NCI-H1694 treated with DMSO at 0.1 percent for 48 hours (cell line): ENCODE data around the gene LPAR1.
"Not testable (repeated sequence)": the region's sequence is repeated elsewhere in the genome, so short reads cannot be mapped to it uniquely, and the experiment has no call there.

Experiments used
- DNase-seq: peaks from one replicate; lab custom pipeline; 2025; lab: John Stamatoyannopoulos, UW

The LPAR1 gene

GRCh38 chr9:110874963-110875674 lies 163.2 kb downstream of the LPAR1 start:
- no peak for DNase-seq

DNA sequence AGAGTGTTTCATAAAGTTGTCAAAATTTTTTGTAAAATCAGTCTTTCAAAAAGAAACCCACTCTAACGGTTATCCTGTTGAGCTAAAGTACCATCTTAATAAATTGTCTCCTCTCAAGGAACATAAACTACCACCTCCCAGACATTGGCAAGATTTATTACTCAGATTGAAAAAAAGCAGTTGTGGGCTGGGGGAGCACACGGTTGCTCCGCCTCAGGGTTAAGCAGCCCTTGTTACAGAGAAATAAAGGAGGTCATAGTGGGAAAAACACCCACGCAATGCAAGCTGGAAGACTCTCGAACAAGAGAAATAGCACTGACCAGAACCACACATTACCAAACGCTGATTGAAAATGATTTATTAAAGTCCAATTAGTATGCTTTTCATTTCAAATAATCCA lies 165.3 kb downstream of the LPAR1 start:
- no peak for DNase-seq

DNA sequence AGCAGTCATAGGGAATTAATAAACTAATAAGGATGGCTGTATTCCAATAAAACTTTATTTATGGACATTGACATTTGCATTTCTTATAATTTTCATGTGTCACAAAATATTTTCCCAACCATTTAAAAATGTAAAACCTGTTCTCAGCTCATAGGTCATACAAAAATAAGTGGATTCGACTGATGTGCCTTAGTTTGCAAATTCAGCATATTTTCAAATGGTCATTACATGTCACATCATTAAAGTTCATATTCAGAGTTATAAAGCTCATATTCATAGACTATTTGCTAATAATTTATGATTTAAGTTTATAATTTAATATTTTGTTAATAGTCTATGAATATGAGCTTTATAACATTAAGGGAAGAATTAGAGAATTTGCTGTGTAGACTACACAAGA lies 166.5 kb downstream of the LPAR1 start:
- no peak for DNase-seq

DNA sequence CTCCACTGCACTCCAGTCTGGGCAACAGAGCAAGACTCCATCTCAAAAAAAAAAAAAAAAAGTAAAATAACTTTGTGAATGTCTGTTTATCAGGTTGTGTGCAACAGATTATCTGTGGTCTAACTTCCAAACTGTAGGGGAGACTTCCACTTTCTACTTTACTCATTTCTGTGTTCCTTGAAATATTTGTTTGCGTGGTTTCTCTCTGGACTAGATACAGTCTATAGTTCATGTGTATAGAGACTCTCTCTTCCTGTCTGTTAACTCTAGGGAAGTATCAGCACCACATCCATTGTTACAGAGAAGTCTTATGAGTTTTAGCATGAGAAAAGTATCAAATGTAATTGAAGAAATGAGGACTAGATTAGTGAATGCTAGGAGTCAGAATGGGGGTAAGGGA lies 168.3 kb downstream of the LPAR1 start:
- DNase-seq, result no peak

GRCh38 chr9:110864011-110864410 lies 174.3 kb downstream of the LPAR1 start:
- no peak for DNase-seq

DNA sequence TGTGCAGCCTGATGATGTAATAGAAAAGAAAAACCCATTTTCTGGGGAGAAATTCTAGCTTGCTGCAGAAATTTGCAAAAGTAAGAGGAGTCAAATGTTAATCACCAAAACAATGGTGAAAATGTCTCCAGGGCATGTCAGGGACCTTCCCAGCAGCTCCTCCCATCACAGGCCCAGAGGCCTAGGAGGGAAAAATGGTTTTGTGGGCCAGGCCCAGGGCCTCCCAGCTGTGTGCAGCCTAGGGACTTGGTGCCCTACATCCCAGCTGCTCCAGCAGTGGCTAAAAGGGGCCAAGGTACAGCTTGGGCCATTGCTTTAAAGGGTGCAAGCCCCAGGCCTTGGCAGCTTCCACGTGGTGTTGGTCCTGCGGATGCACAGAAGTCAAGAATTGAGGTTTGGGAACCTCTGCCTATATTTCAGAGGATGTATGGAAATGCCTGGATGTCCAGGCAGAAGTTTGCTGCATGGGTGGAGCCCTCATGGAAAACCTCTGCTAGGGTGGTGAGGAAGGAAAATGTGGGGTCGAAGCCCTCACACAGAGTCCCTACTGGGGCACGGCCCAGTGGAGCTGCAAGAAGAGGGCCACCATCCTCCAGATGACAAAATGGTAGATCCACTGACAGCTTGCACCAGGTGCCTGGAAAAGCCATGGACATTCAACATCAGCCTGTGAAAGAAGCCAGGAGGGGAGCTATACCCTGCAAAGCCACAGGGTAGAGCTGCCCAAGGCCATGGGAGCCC lies 176.7 kb downstream of the LPAR1 start:
- DNase-seq, result not testable (repeated sequence)

DNA sequence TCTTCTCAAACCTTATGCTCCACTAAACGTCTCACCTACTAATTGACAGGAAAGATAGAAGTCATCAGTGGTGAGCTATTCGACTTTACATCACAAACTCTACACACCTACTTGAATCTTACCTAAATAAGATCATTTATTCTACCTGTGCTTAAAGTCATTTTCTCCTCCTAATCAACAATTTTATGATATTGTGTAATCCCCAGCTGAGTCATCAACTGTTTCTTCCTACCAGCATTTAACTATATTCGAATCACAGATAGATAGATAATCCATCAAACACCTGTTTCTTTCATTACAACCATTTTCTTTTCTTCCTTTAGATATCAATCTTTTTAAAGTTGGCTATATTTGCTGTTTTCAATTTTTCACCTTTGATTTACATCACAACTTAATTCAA lies 181.5 kb downstream of the LPAR1 start:
- DNase-seq, result no peak

DNA sequence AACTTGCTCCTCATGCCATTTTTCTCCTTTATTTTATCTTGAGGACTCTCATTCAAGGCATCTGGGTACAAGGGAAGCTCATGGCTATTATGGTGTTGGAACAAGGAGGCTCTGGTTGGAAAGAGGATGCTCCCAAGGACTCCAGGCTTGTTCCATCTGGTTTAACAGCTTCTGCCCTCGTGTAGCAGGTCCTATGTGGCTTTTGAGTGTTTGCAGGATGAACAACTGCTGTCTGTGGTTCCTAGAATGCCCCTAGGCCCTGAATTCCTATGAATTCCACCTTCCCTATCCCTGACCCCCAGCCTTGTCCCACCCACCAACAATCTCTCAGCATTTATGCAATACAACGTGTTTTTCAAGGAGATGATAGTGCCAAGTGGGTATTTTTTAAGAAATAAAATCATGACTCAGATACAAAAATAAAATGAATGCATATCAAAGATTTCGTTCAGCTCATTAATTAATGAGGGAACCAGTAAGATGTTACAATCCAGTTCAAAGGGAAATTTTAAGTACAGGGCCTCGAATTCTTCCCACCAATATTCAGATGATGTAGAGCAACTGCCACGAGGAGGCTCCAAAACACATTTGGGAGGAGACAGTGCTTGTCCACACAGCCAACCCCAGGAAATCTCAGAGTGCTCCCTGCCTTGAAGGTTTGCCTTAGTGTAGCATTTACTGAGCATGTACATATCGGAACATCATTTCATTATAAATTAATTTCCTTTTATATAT lies 187.7 kb downstream of the LPAR1 start:
- no peak for DNase-seq

- DNase-seq, result no peak
Observed at GRCh38 chr9:110847671-110848070, 190.6 kb downstream of the LPAR1 start.

DNA sequence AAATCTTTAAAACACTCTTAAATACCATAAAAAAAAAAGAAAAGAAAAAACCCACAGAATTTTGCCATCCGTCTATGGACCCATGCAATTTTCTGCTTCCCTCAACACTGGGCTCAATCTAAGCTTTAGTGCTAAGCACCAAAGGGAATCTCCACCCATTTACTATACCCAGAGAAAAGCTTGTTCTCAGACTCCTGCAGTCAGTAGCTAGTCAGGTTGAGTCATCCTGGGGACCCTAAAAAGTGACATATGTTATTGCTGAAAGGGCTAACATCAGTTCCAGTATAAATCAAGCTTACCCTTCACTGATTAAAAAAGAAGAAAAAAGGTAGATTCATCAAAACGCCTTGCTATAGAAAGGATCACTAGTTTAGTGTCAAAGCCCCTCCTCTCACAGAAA lies 192.1 kb downstream of the LPAR1 start:
- no peak for DNase-seq

DNA sequence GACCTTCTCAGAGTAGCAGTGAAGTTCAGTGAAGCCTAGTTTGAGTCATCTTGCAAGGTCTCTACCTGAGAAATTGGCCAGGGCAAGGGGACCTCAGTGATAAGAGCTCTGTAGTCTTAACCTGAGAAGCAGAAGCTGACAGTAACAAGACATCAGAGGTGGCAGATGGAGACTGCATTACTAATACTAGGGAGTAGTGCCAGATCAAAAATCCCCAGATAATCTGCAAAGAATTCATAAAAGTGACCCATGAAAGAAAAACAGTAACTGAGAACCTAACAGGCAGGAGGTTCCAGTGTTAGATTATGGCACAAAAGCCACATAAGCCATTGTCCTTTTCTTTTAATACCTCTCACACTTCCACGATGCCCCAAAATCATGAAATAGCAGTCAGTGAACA lies 194.1 kb downstream of the LPAR1 start:
- DNase-seq, result no peak

GRCh38 chr9:110842986-110843385 lies 195.3 kb downstream of the LPAR1 start:
- DNase-seq, result no peak

- no peak for DNase-seq
Observed at GRCh38 chr9:110842169-110842568, 196.1 kb downstream of the LPAR1 start.

GRCh38 chr9:110837401-110838005 lies 200.8 kb downstream of the LPAR1 start:
- DNase-seq, result no peak

DNA sequence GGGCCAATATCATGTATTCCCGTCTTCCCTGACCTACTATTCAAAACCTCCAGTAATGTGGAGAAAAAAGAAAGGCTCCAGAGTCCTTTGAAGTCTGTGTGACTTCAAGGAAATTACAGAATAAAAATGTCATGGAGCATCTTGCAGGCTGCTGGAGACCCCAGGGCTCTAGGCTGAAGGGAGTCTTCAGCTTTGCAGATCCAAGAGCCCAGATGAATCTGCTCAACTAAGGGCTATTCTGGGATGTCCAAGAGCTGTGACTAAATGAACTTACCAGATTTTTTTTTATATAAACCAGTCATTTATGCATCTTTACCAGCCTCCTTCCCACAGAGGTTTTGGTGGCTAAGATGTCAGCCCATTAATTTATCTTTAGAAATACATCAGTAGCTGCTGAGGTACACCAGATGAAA lies 202.4 kb downstream of the LPAR1 start:
- no peak for DNase-seq

DNA sequence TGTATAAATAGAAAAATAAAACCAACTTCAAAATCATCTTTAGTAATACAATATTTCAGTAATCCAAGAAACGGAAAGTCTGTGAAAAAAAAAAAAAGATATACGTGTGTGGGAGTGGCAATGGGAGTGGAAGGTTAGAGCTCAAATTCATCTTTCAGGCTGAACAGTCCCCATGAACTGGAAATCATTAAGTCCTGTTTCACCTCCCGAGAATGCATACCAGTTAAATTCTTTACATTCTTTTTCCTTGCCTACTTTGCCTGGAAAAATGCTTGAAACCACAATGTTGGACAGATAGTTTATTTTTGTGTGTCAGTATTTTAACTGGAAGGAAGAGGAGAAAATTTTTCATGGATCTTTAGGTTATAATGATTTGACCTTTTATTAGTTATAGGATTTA lies 202.9 kb downstream of the LPAR1 start:
- no peak for DNase-seq

GRCh38 chr9:110832926-110833325 lies 205.3 kb downstream of the LPAR1 start:
- DNase-seq, result no peak

DNA sequence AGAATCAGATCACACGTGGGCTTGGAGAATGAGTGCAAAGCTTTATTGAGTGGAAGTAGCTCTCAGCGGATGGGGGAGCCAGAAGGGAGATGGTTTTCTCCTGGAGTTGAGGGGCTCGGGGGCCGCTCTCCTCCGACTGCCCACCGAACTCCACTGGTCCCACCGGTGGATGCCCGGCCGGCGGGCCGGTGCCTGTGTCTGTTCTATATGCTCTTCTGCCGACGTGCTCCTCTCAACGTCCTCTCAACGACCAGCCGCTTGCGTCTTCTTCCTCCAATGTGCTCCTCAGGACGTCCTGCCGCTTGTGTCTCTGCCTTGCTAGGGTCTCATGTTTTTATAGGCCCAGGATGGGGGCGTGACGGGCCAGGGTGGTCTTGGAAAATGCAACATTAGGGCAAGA lies 207.8 kb downstream of the LPAR1 start:
- DNase-seq, result no peak

GRCh38 chr9:110828264-110828663 lies 210.0 kb downstream of the LPAR1 start:
- DNase-seq, result no peak

DNA sequence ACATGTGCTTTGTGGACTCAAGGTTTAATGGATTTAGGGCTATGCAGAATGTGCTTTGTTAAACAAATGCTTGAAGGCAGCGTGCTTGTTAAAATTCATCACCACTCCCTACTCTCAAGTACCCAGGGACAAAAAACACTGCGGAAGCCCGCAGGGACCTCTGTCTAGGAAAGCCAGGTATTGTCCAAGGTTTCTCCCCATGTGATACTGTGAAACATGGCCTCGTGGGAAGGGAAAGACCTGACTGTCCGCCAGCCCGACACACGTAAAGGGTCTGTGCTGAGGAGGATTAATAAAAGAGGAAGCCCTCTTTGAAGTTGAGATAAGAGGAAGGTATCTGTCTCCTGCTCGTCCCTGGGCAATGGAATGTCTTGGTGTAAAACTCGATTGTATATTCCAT lies 211.9 kb downstream of the LPAR1 start:
- DNase-seq, result not testable (repeated sequence)

GRCh38 chr9:110825950-110826349 lies 212.3 kb downstream of the LPAR1 start:
- DNase-seq, result no peak

DNA sequence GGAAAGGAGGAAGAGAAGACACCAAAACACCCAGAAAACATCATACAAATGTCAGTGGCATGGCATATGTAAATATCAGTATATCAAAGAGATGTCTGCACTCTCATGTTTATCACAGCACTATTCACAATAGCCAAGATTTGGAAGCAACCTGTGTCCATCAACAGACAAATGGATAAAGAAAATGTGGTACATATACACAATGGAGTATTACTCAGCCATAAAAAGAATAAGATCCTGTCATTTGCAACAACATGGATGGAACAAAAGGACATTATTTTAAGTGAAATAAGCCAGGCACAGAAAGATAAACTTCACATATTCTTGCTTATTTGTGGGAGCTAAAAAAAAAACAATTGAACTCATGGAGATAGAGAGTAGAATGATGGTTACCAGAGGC lies 213.1 kb downstream of the LPAR1 start:
- DNase-seq, result not testable (repeated sequence)
